Measurements from ENCODE around the gene TESK2.

GRCh38 chr1:45302505-45303150 is 188.3 kb downstream of the TESK2 start:
- TF ChIP-seq CTCF (IDR thresholded peaks at IDR 0.05) = no peak
- no peak for TF ChIP-seq POLR2A (IDR thresholded peaks at IDR 0.05)

All from heart left ventricle (tissue), 13 donors.